ENCODE data around the gene RPS3A.

DNA sequence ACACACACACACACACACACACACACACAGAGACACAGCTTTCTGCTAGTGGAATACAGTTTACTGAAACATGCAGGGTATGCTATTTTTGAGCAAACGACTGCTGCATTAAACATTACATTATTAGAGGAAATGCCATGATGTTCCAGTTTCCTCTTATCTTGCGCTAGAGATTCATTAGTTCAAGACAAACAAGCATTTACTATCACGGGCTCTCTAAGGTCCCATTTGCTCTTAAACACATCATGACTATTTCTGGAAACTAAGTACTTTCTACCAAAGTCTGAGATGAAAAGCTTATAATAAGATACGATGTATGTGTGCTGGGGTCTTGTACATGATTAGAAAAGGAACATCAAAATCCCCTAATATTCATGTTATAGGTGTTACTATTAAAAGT, 48.8 kb downstream of the RPS3A start:
- TF ChIP-seq, protein P1, sequence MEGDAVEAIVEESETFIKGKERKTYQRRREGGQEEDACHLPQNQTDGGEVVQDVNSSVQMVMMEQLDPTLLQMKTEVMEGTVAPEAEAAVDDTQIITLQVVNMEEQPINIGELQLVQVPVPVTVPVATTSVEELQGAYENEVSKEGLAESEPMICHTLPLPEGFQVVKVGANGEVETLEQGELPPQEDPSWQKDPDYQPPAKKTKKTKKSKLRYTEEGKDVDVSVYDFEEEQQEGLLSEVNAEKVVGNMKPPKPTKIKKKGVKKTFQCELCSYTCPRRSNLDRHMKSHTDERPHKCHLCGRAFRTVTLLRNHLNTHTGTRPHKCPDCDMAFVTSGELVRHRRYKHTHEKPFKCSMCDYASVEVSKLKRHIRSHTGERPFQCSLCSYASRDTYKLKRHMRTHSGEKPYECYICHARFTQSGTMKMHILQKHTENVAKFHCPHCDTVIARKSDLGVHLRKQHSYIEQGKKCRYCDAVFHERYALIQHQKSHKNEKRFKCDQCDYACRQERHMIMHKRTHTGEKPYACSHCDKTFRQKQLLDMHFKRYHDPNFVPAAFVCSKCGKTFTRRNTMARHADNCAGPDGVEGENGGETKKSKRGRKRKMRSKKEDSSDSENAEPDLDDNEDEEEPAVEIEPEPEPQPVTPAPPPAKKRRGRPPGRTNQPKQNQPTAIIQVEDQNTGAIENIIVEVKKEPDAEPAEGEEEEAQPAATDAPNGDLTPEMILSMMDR (conservative IDR thresholded peaks at IDR 0.05) = no peak
- no peak for TF ChIP-seq ZFX (IDR thresholded peaks at IDR 0.05)

Data from C4-2B (cell line).